Activated T-helper 1 cell treated with anti-CD3 and anti-CD28 coated beads, Interleukin-12 subunit alpha, Interleukin-12 subunit beta, Interleukin-2, Interleukin-4 antibody, amounts not matched to agents 30 ng/mL and 10 ng/mL and 1 ng/mL, durations not matched to agents 14 hours and 24 hours and 36 hours (primary cell): Measurements from ENCODE around the gene EFNA5. TPM values are rescaled to one million over a fixed set of nuclear protein-coding genes. Genes with fewer than 3 reads are reported as not detected.

ENCODE experiments used
- DNase-seq: peaks from one replicate; pipeline ENCODE4 v3.0.0; 2021; ENCODE audit warnings: low spot score
- H3K27ac Mint-ChIP-seq: one replicate; pipeline ENCODE4 v1.8.0; 2021; ENCODE audit warnings: mild to moderate bottlenecking, mixed read lengths
- H3K27me3 Mint-ChIP-seq: one replicate; pipeline ENCODE4 v1.8.0; 2022; ENCODE audit warnings: mild to moderate bottlenecking, moderate library complexity, mixed read lengths; ENCODE audit not compliant: insufficient read depth
- H3K36me3 Mint-ChIP-seq: one replicate; pipeline ENCODE4 v1.8.0; 2021; ENCODE audit warnings: low read depth, mixed read lengths
- H3K4me1 Mint-ChIP-seq: one replicate; pipeline ENCODE4 v1.8.0; 2021; ENCODE audit warnings: low read depth, mixed read lengths
- H3K4me3 Mint-ChIP-seq: one replicate; pipeline ENCODE4 v1.8.0; 2021; ENCODE audit warnings: mild to moderate bottlenecking, moderate library complexity, mixed read lengths
- H3K9me3 Mint-ChIP-seq: one replicate; pipeline ENCODE4 v1.8.0; 2021; ENCODE audit warnings: mixed read lengths
- intact Hi-C: fragments of 100-400 bp; cut with micrococcal nuclease; formaldehyde crosslinking; loops from one replicate; pipeline ENCODE4 v1.15.1; 2024
- total RNA-seq: library from RNA; stranded (reverse); gene quantifications from 2 replicates; pipeline ENCODE4 v1.2.3, GENCODE V29; 2022

Gene EFNA5
- total RNA-seq, 1 donor from 2014 or later: not detected

GRCh38 chr5:107430071-107430625 lies 240.6 kb downstream of the EFNA5 start:
- intact Hi-C loops: no loop called here
- Mint-ChIP-seq H3K9me3 (no peaks in the 10 kb centered on the region), H3K36me3 (no peaks in the 10 kb centered on the region), H3K4me1 (no peaks in the 10 kb centered on the region), H3K4me3 (no peak overlapping the region), H3K27me3 (peaks cover 8% of the 10 kb centered on the region), H3K27ac (no peak overlapping the region)
- DNase-seq: no peak

DNA sequence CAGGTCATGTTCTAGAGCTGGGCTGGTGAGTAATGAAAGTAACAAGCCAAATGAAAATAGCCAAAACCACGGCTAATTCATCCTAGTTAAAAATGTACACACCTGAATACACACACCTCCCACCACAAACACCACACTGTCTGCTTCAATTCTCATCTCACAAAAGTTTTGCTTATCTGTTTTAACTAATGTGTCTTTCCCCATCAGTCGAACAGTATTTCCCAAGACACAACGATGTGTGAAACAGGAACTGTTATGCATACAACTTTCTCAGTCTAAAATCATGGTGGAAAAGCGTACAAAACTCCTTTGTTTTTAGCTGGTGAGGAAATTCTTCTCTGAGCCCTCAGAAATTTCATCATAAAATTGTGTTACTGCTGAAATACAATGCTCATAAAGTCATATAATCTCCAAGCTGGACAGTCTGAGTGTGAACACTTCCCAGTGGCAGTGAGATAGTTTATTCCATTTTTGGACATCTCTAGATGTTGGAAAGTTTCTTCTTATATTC lies 242.4 kb downstream of the EFNA5 start:
- no peak for DNase-seq
- no peaks in the 10 kb centered on the region for H3K9me3 Mint-ChIP-seq
- no peaks in the 10 kb centered on the region for H3K27me3 Mint-ChIP-seq
- no peaks in the 10 kb centered on the region for H3K36me3 Mint-ChIP-seq
- no peak overlapping the region for H3K4me3 Mint-ChIP-seq
- H3K27ac Mint-ChIP-seq: no peak overlapping the region
- intact Hi-C loops: no loop called here
- no peaks in the 10 kb centered on the region for H3K4me1 Mint-ChIP-seq

GRCh38 chr5:107426872-107427271 lies 243.9 kb downstream of the EFNA5 start:
- Mint-ChIP-seq H3K27me3 (no peaks in the 10 kb centered on the region), H3K27ac (no peak overlapping the region), H3K4me3 (no peak overlapping the region), H3K4me1 (no peaks in the 10 kb centered on the region), H3K36me3 (no peaks in the 10 kb centered on the region), H3K9me3 (no peaks in the 10 kb centered on the region)
- intact Hi-C loops: no loop called here
- no peak for DNase-seq

- H3K4me1 Mint-ChIP-seq: no peaks in the 10 kb centered on the region
- H3K4me3 Mint-ChIP-seq: no peak overlapping the region
- H3K36me3 Mint-ChIP-seq: no peaks in the 10 kb centered on the region
- no peaks in the 10 kb centered on the region for H3K27me3 Mint-ChIP-seq
- H3K27ac Mint-ChIP-seq: no peak overlapping the region
- DNase-seq: no peak
- intact Hi-C loops: no loop called here
- no peaks in the 10 kb centered on the region for H3K9me3 Mint-ChIP-seq
Measured at GRCh38 chr5:107426209-107426608, 244.5 kb downstream of the EFNA5 start.

DNA sequence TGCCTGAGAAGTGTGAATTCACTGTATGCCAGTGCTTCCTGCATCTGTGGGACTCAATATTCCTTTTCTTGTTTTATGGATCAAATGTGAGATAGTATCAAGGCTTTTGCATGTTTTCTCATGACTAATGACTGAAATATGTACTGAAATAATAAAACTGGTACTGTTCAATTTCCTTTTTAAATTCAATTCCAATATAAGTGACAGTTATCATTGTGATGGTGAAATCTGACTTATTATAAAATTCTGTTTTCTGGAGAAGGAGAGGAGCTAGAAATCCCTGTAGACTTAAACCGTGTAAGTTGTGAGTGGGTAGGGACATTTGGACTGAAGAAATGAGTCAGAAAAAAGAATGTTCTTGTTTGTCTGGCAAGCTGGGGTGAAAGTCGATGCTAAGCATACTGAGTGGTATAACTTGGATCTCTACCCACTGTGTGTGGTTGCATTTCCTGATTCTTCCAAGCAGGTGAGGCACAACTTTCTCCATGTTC lies 245.2 kb downstream of the EFNA5 start:
- no peaks in the 10 kb centered on the region for H3K27me3 Mint-ChIP-seq
- no peak overlapping the region for H3K4me3 Mint-ChIP-seq
- DNase-seq: no peak
- no peak overlapping the region for H3K27ac Mint-ChIP-seq
- no peaks in the 10 kb centered on the region for H3K36me3 Mint-ChIP-seq
- no peaks in the 10 kb centered on the region for H3K4me1 Mint-ChIP-seq
- H3K9me3 Mint-ChIP-seq: no peaks in the 10 kb centered on the region
- intact Hi-C loops: no loop called here

- no peak overlapping the region for H3K4me3 Mint-ChIP-seq
- H3K36me3 Mint-ChIP-seq: no peaks in the 10 kb centered on the region
- peaks cover under 1% of the 10 kb centered on the region for H3K27me3 Mint-ChIP-seq
- no peak overlapping the region for H3K27ac Mint-ChIP-seq
- no peak for DNase-seq
- intact Hi-C loops: no loop called here
- no peaks in the 10 kb centered on the region for H3K9me3 Mint-ChIP-seq
- H3K4me1 Mint-ChIP-seq: no peaks in the 10 kb centered on the region
Measured at GRCh38 chr5:107424491-107424890, 246.2 kb downstream of the EFNA5 start.

DNA sequence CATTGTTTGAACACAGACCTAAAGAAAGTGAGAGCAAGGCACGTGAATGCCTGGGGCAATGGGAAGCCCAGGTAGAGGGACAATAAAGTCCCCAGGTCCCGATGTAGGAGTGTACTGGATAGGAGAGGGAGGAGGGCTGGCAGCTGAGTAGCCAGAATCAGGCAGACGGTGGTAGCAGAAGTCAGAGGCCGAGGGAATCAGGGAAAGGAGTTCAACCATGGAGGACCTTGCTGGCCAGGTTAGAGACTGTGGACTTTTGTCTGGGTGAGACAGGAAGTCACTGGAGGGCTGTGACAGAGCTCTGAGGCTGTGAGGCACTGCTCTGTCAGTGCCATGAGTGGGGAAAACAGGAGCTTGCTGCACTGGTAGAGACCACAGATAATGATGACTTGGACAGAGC lies 248.2 kb downstream of the EFNA5 start:
- no peak overlapping the region for H3K4me3 Mint-ChIP-seq
- no peaks in the 10 kb centered on the region for H3K9me3 Mint-ChIP-seq
- intact Hi-C loops: no loop called here
- no peaks in the 10 kb centered on the region for H3K4me1 Mint-ChIP-seq
- H3K27me3 Mint-ChIP-seq: peaks cover 6% of the 10 kb centered on the region
- no peaks in the 10 kb centered on the region for H3K36me3 Mint-ChIP-seq
- DNase-seq: no peak
- no peak overlapping the region for H3K27ac Mint-ChIP-seq

- intact Hi-C loops: no loop called here
- H3K4me1 Mint-ChIP-seq: no peaks in the 10 kb centered on the region
- H3K27me3 Mint-ChIP-seq: peaks cover 7% of the 10 kb centered on the region
- H3K4me3 Mint-ChIP-seq: no peak overlapping the region
- DNase-seq: no peak
- no peaks in the 10 kb centered on the region for H3K36me3 Mint-ChIP-seq
- H3K27ac Mint-ChIP-seq: no peak overlapping the region
- no peaks in the 10 kb centered on the region for H3K9me3 Mint-ChIP-seq
Measured at GRCh38 chr5:107419498-107419897, 251.2 kb downstream of the EFNA5 start.

DNA sequence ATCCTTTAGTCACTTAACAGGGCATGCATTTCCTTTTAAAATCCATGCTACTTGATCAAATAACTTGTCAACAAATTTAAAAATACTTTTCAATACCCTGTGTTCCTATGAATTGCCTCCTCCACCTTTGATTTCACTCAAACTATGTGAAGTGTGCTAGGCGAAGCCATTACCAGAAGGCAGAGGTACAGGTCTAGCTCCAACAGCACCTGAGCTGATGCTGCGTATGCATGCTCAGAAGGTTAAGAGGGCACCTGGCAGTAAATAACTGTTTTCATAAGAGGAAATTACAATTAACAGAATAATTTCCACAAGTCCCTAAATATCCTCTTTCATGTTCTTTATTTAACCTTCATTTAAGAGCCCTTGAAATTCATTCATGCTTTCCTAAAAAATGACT lies 251.8 kb downstream of the EFNA5 start:
- H3K27me3 Mint-ChIP-seq: peaks cover 7% of the 10 kb centered on the region
- no peaks in the 10 kb centered on the region for H3K9me3 Mint-ChIP-seq
- no peak overlapping the region for H3K27ac Mint-ChIP-seq
- intact Hi-C loops: no loop called here
- H3K4me3 Mint-ChIP-seq: no peak overlapping the region
- H3K4me1 Mint-ChIP-seq: no peaks in the 10 kb centered on the region
- no peaks in the 10 kb centered on the region for H3K36me3 Mint-ChIP-seq
- no peak for DNase-seq

- DNase-seq: no peak
- H3K9me3 Mint-ChIP-seq: no peaks in the 10 kb centered on the region
- no peak overlapping the region for H3K4me3 Mint-ChIP-seq
- H3K27me3 Mint-ChIP-seq: peaks cover 7% of the 10 kb centered on the region
- intact Hi-C loops: no loop called here
- H3K27ac Mint-ChIP-seq: no peak overlapping the region
- H3K36me3 Mint-ChIP-seq: no peaks in the 10 kb centered on the region
- H3K4me1 Mint-ChIP-seq: no peaks in the 10 kb centered on the region
Measured at GRCh38 chr5:107418071-107418470, 252.7 kb downstream of the EFNA5 start.

DNA sequence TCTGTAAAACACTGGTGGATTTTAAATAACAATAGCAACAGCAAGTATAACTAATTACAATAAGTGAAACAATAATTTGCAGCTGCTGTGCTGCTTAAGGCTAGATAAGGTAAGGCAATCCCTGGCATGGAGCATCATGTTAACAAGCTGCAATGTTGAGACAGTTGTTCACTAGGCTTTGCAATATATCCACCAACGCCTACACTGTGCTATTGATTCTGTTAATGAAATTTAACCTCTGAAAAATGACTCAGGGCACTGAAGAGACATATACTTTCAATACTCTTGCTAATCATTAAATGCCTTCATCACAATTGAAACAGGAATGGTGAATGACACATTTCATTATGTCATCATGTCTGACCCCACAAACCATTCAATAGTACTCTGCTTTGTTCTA lies 255.0 kb downstream of the EFNA5 start:
- Mint-ChIP-seq H3K9me3 (no peaks in the 10 kb centered on the region), H3K27ac (no peak overlapping the region), H3K4me1 (no peaks in the 10 kb centered on the region), H3K27me3 (peaks cover 12% of the 10 kb centered on the region), H3K4me3 (no peak overlapping the region), H3K36me3 (no peaks in the 10 kb centered on the region)
- no peak for DNase-seq
- intact Hi-C loops: no loop called here

DNA sequence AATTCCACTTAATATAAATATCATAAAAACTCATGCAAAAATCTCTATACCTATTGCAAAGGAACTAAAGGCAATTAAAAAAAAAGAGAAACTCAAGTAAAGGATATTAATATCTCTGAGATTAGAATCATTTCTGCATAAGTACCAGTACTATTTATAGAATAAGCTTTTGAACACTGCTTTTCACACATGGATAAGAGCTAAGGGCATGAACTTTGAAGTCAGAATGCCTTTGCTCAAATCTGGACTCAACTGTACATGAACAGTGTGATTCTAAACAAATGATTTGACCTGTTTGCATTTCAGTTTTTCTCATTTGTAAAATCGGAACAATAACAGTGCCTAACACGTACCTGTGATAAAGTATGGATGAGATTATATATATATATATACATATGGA lies 255.9 kb downstream of the EFNA5 start:
- intact Hi-C loops: no loop called here
- Mint-ChIP-seq H3K4me1 (no peaks in the 10 kb centered on the region), H3K27me3 (peaks cover 12% of the 10 kb centered on the region), H3K4me3 (no peak overlapping the region), H3K27ac (no peak overlapping the region), H3K36me3 (no peaks in the 10 kb centered on the region), H3K9me3 (no peaks in the 10 kb centered on the region)
- DNase-seq: no peak

- no peak overlapping the region for H3K27ac Mint-ChIP-seq
- H3K36me3 Mint-ChIP-seq: no peaks in the 10 kb centered on the region
- intact Hi-C loops: no loop called here
- no peak overlapping the region for H3K4me3 Mint-ChIP-seq
- no peak for DNase-seq
- H3K9me3 Mint-ChIP-seq: no peaks in the 10 kb centered on the region
- peaks cover 8% of the 10 kb centered on the region for H3K27me3 Mint-ChIP-seq
- no peaks in the 10 kb centered on the region for H3K4me1 Mint-ChIP-seq
Measured at GRCh38 chr5:107413754-107414153, 257.0 kb downstream of the EFNA5 start.

DNA sequence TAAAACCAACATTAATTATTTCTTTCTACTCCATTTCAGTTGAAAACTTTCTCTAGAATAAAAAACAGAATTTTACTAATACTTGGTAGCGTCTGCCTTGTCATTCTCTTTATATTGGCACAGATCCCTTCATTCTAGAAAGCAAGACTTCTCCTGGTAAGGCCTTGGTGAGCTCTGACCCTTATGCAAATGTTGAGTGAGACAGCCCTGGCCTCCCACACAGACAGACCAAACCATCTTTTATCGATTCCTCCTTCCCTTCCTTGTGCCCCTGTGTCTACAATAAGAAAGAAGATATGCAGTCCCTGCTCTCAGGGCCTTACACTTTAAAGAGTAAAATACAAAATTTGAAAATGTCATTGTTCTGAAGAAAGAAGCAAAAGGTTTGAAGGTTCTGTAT lies 262.2 kb downstream of the EFNA5 start:
- intact Hi-C loops: no loop called here
- H3K36me3 Mint-ChIP-seq: no peaks in the 10 kb centered on the region
- no peak overlapping the region for H3K4me3 Mint-ChIP-seq
- no peaks in the 10 kb centered on the region for H3K4me1 Mint-ChIP-seq
- peaks cover 6% of the 10 kb centered on the region for H3K27me3 Mint-ChIP-seq
- no peak for DNase-seq
- no peak overlapping the region for H3K27ac Mint-ChIP-seq
- no peaks in the 10 kb centered on the region for H3K9me3 Mint-ChIP-seq
